Activated CD8-positive, alpha-beta memory T cell treated with anti-CD3 and anti-CD28 coated beads for 48 hours (primary cell): Measurements from ENCODE around the gene DLG5.

Experiments used
- DNase-seq, 3 experiments: peaks; one replicate each; pipeline ENCODE4 v3.0.0-alpha.2; 2020; ENCODE audit warnings: low read depth in 2 of 3, low spot score in 2 of 3

Gene DLG5

DNA sequence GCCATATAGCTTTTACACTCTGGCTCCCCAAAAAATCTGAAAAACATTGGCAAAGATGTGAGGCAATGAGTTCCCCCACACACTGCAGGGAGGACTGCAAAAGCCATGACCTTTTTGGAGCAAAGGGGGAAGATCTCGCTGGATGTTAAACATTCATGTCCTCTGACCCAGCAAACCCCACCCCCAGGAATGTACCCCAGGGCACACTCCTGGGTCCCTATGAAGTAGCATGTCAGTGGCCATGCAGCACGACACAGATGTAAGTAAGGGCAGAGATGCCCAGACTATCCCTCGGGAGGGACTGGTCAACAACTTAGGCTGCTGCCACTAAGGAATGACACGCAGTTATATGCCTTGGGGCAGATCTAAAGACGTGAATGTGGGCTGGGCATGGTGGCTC, 100.6 kb downstream of the DLG5 start:
- no peak for DNase-seq

DNA sequence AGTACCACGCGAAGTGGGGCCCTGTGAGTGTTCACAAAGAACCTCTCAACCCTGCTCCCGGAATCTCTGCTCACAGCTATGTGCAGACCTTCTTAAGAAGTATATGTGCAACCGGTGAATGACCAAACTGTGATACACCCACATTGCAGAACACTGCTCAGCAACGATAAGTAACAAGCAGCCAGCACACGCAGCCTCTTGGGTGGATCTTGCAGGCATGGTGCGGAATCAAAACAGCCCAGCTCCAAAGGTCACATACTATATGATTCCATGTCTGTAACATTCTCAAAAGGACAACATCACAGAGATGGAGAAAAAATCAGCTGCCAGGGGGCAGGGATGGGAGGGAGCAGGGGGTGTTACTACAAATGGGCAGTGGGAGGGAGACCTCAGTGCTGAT, 101.6 kb downstream of the DLG5 start:
- DNase-seq = no peak

DNA sequence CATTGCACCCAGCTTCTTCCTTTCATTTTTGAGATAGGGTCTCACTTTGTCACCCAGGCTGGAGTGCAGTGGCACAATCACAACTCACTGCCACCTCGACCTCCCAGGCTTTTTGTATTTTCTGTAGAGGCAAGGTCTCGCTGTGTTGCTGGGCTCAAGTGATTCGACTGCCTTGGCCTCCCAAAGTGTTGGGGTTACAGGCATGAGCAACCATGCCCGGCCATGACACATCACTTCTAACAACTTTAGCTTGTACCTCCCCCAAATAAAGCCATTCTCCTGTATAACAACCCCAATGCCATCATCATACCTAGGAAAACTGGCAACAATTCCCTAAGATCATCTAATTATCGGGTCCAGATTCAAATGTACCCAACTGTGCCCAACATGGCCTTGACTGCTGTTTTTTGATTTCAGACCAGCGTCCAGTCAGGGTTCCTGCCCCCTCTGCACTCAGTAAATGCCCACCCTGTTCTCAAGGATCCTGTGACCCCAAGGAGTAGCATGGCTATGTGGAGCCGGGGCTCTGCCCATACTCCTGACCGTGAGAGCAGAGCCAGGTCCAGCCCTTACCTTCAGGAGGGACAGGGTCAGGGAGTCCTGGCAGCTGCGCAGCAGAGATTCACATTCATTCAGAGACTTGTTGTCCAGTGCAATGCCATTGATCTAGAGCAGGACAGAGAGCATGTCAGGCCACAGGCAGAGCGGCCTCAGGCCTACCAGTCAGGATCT, 102.6 kb downstream of the DLG5 start:
- no peak for DNase-seq

DNA sequence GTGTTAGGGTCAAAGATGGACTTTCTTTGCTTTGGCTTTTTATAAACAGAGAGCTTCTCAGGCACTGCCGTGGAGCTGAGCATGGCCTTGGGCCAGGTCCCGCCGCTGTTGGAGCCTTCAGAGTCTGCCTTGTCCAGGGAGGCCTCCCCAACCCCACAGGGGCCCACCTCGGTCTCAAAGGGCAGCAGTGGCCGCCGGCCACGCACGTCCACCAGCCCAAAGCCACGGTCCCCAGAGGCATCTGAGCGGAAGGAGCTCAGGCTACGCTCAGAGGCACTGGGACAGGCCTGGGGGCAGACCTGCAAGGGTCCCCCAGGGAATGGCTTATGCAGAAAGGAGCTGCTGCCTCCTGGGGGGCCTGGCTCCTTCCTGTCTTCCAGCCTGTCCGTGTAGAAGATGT, 105.0 kb downstream of the DLG5 start:
- DNase-seq = no peak

DNA sequence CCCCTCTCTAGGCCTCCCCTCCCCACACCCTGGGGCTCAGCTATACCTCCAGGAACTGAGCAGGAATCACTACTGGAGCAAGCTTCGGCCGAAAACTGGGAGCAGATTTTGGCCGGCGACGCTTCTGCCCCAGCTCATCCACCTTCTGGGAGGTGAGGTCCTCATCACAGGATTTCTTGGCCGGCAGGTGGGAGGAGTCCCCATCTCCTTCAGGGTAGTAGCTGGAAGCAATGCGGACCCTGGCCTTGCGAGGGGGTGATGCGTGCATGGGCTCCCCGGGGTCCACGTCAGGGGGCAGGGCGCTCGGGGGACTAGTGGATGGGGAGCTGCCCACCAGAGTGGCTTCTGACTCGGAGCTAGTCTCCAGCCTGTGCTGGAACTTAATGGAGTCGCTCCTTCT, 105.5 kb downstream of the DLG5 start:
- no peak for DNase-seq

DNA sequence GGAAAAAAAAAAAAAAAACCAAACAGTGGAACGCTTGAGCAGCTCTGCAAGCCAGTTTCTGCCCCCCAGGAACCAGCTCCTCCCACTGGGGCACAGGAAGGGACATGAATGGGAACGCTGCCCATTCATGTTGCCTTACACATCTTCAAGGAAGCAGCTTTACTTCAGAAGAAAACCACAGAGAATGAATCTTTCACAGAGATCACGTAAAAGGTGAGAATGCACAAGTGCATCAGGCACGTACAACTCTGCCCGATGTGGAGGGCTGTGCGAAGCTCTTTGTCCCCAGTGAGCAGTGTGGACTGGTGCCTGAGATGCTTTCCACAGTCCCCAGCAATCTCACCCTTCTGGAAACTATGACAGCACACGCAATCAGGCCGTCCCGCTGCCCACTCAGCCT, 106.2 kb downstream of the DLG5 start:
- no peak for DNase-seq

DNA sequence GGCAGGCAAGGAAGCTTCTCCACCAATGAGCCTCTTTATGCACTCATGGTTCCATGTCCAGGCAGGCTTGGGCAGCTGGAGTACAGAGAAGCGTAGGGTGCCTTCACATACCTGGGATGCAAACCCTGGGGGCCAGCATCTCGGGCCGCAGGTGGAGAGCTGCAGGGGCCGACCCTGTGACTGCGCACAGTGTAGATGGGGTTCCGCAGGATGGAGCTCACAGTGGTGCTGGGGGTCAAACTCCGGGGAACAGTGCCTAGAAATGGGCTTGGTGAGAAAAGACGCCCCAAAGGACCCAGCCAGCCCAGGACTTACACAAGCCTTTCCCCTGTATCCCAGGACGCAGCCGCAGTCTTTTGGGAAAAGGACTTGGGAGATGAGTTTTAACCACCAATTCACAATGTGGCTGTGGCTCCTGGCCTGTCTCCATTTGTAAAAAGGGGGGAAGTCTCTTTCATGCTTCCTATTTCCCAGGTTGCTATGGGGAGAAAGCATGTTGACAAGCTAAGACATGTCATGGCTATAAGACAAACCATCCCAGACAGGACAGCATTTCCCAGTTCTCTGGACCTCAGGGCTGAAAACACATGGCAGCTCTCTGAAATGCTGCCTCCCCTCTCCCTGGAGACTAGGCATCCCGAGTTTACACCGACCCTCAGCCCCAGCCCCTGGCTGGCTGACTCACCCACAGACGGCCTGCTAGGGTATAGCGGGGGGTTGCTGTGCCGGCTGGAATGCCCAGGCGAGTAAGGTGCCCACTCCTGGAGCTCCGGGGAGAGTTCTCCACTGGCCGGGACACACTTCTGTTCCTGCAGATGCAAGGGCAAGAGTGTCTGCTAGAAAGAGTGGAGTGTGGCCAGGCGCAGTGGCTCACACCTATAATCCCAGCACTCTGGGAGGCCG, 107.1 kb downstream of the DLG5 start:
- no peak for DNase-seq

DNA sequence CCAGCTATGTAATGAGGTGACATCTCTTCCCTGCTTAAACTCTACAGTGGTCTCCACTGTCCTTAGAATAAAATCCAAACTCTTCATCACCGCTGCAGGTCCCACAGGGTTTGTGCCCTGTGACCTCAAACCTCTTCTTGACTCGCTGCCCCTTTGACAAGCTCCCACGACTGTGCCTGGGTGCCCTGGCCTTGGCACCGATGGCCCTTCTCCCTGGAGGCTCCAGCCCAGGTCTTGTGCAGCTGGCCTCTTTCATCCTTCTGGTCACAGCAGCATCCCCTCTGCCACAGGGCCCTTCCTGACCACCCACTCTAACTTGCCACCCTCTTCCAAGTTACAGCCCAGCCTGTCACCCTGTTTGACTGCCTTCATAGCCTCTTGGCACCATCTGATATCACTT, 108.2 kb downstream of the DLG5 start:
- no peak for DNase-seq

DNA sequence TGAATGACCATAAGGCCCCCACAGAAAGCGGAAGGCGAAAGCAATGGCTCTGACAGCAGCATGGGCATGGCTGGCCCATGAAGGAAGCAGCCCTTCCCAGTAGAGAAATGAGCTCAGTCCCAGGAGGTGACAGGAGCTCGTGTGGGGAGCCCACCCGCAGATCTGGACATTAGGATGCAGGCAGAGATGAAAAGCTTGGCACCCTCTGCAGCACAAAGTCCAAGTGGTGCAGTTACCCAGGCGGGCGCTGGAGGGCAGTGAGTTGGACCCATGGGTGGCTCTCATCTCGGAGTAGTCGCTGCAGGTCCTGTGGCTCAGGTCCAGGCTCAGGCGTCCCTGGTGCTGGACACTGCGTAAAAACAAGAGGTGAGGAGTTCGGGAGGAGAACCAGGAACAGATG, 109.0 kb downstream of the DLG5 start:
- no peak for DNase-seq

DNA sequence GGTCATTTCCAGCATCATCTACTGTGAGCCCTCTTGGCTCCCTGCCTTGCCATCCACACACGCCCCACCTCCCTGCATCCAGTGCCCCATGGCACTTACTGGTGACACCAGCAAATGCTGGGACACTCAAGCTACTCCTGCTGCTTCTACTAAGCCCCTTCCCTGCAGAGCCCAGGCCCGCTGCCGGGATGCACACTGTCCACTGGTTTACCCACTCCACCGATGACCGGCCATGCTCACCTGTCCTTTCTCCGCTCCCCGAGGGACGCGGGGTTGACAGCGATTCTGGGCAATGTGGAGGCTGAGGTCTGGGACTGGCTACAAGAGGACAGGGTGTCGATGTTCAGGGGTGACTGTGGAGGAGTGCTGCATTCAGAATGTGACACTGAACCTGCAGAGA, 110.2 kb downstream of the DLG5 start:
- DNase-seq = no peak

DNA sequence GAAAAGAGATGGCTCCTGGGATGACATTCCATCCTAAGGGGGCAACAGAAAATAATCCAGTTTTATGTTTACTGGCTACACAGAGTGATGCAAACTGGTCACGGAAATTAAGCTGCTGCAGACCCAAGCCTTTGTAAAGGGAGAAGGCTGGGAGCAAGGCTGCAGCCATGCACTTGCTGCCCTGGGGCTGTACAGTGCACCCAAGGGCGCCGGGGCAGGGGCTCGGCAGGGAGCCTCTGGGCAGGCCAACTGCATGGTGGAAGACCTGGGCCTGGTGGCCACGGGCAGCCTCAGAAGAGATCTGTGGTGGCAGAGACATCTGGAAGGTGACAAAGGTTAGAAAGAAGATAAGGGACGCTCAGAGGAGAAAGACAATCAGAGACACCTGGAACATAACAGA, 113.8 kb downstream of the DLG5 start:
- no peak for DNase-seq

DNA sequence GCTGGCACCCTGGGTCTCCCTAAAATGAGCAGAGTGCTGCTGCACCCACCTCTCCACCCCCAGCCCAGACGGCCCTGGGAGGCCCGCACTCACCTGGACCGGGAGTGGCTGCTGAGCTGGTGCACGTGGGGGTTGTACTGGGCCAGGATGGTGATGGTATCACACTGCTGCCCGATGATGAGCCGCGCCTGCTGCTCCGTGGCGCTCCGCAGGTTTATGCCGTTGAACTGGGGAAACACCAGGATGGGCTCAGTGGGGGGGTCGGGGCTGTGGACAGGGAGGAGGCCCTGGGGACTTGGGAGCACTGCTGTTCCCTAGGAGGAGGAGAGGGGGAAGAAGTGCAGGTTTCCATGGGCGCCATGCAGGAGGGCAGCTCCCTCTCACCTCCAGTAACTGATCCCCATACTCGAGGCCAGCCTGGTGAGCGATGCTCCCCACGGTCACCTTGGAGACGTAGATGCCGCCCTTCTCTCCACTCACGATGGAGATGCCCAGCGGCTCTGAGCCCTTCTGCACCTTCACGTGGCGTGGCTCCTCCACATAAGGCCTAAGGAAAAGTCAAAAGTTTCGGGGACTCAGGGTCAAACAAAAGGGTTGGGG, 114.6 kb downstream of the DLG5 start:
- no peak for DNase-seq

DNA sequence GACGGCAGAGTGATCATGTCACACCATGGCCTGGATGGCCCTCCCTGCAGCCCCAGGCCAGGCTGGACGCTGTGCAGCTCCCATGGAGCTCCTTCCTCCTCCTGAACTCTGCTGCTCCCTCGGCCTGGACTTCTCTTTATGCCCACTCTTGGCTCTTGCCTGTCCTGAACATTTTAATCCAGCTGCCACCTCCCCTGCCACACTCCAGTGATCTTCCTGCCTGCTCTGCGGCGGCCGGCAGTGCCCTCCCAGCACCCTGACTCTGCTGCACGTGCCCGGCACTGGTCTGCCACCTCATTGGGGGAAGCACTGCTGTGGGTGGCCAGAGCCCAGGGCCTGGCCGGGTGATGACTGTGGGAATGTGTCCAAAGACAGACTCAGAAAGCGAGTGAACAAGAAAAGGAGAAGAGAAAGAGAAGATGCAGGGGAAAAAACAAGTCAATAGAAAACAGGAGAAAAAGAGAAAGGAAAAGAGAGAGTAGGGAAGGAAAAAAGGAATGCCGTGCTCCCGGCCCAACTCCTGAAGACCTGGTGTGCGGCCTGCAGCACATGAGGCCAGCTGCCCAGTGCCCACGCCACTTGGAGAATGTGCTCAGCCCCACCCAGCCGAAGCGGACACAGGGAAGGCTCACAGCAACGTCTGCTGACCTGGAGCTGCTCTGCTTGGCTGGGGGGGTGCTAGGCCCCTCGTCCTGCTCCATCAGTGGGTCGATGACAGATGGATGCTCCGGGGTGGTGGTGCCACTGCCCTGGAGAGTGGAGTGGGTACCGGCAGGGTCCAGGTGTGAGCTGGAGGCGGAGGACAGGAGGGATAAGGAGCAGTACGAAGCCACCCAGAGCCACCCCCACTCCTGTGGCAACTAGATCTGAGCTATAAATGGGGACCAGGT, 115.9 kb downstream of the DLG5 start:
- no peak for DNase-seq

DNA sequence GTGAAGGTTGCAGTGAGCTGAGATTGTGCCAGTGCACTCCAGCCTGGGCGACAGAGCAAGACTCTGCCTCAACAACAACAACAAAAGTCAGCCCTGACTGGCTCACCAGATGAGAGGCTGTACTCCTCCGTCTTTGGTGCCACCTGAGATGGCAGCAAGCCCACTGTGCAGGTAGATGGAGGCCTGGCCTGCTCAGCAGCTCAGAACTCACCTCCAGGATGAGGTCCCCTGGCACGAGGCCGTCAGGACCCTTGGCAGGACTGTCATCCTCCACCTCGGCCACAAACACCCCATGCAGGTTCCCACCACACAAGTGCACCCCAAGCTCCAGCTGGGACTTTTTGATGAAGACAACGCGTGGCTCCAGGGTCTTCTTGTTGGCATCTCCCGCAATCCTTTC, 117.2 kb downstream of the DLG5 start:
- DNase-seq = no peak

DNA sequence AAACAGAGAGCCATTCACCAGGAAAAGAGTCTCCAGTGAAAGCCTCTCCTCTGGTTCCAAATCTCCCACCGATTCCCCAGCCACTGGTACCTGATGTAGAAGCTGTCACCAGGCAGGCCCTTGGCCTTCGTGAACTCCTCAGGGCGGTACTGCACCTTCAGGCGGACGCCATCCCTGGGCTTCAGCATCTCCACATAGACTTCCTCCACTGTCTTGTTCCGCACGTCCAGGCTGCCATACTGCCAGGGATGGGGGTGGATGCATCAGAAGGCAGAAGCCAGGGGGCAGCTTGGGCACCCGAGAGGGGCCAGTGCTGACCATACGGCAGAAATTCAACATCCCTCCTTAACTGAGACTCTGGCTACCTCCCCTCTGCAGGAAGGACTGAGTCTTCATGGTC, 118.8 kb downstream of the DLG5 start:
- DNase-seq = no peak

DNA sequence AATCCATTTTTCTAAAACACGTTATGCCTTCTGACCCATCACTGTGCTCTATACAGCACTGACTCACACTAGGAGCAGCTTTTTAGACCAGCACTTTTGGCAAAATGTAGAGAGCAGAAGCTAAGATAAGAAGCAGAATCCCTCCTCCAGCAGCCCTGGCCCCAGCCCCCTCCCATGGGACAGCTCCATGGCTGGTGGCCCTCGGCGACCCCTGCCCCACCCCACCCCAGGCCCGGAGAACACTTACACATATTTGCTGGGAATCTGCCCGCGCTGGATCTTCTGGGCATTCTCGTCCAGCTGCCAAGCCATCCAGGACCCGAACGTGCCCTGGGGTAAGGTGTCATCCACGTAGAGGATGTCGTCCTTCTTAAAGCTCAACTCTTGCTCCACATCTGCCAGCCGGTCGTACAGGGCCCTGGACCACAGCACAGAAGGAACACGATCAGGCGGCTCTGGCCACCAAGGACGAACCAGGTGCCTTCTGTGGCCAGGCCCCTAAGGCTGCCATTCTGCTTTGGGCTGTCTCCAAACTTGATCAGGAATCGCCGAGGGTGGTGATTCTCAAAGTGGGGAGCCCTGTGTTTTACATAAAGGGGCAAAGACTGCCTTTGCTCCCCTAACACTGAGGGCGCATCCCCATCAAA, 119.9 kb downstream of the DLG5 start:
- no peak for DNase-seq

DNA sequence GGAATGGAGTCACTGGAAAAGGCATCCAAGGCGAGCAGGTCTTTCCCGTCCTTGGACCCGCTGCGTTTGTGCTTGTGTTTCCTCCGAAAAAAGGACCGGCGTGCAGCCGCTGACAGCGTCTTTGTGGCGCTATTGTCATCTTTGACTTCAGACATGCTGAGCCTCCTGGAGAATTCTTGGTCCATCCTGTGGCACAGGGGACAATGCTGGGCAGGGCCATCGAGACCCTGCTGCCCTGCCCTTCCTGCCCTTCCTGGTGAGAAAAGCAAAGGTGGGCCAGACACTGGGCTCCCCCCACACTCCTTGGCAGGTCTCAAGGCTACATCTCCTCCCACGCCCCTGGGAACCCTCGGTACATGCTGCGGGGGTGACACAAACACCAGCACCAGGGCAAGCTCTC, 120.9 kb downstream of the DLG5 start:
- no peak for DNase-seq

DNA sequence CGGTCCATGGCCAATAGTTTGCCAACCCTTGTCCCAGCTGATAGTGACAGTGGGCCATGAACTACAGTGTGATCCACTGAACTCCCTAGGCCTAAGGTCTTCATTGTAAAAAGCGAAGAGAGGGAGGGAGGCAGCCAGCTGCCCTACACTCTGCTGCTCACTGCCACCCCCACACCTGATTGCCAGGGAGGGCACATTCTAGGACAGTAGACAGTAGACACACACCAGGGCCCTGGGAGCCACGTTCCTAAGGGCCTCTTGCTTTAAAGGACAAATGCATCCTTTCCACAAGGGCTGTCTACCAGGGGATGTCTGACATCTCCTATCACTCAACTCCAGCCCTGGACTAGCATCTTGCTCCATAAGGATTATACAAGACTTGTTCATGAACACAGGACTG, 122.2 kb downstream of the DLG5 start:
- DNase-seq = no peak

DNA sequence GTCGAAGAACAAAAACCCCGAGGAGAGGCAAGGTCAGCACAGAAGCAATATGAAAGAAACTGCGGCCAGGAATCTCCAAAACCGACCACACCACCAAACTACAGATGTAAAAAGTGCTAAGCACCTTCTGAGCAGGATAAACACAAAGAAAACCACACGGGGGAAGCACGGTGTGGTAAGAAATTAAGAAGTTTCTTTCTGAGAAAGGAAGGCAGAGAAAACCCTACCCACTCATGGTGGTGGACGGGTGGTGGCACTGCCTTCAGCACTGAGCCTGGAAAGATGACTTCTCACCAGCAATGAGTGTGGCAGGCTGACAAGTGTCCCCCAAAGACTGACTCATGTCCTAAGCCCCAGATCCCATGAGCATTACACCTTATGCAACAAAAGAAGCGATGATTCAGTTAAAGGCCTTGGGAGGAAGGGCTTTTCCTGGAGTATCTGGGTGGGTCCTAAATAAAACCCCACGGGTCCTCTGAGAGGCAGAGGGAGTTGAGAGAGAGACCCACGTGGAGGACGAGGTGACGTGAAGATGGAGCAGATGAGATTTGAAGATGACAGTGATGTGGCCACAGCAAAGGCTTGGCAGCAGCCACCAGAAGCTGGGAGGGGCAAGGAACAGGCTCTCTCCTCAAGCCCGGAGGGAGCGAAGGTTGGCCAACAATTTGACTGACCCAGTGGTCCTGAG, 124.9 kb downstream of the DLG5 start:
- peak; percentile 8 to 40 (median 30) for DNase-seq

DNA sequence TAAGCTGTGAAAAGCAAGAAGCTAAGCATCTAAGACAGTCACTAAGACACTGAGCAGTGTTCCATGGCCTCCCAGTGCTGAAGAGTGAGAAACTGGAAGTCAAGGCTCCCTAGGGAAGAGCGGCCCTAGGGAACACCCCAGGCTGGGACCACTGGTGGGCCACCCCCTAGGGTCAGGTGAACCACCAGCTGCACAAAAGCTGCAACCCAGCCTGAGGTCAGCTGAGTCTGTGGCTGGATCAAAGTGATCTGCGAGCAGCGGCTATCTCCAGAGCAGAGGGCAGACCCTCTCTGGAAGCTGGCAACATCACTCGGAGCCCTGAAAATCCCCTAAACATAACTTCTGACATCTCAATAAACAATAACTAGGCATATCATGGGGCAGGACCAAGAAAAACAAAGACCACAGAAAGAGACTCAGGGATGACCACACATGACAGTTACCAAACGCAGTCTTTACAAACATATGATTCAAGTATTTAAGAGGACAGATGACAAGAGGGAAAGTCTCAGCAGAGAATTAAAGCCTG, 125.8 kb downstream of the DLG5 start:
- no peak for DNase-seq
